WTC11 (cell line): ENCODE results near the gene LRIG3.

ENCODE experiments used
- ATF1 ChIP-seq: sonication (generic); formaldehyde crosslinking; IDR thresholded peaks from 2 replicates; pipeline ENCODE4 v1.8.1; 2023; ENCODE audit warnings: mild to moderate bottlenecking, moderate library complexity, missing genetic modification reagents
- CREB1 ChIP-seq: sonication (generic); formaldehyde crosslinking; IDR thresholded peaks from 2 replicates; pipeline ENCODE4 v1.8.0; 2023; ENCODE audit warnings: mild to moderate bottlenecking, missing genetic modification reagents
- FOXJ3 ChIP-seq: sonication (generic); formaldehyde crosslinking; IDR thresholded peaks from 2 replicates; pipeline ENCODE4 v1.9.0; 2021; ENCODE audit warnings: missing genetic modification reagents, mild to moderate bottlenecking, borderline replicate concordance
- MYBL2 ChIP-seq: sonication (generic); formaldehyde crosslinking; IDR thresholded peaks from 2 replicates; pipeline ENCODE4 v1.8.1; 2023; ENCODE audit warnings: mild to moderate bottlenecking, moderate library complexity, missing genetic modification reagents
- NFE2L1 ChIP-seq: sonication (generic); formaldehyde crosslinking; IDR thresholded peaks from 2 replicates; pipeline ENCODE4 v1.8.1; 2023; ENCODE audit warnings: missing genetic modification reagents
- ZNF232 ChIP-seq: sonication (generic); formaldehyde crosslinking; IDR thresholded peaks from 2 replicates; pipeline ENCODE4 v1.8.0; 2022; ENCODE audit warnings: mild to moderate bottlenecking, missing genetic modification reagents
- TF ChIP-seq, protein P1 (sequence below): fragments of 200-600 bp; IDR thresholded peaks from 2 replicates; pipeline ENCODE4 v1.8.0; 2022; ENCODE audit warnings: antibody characterized with exemption
- TF ChIP-seq, protein P2 (sequence below): sonication (generic); formaldehyde crosslinking; conservative IDR thresholded peaks from 2 replicates; pipeline ENCODE4 v1.8.1; 2022; ENCODE audit warnings: mild to moderate bottlenecking, missing genetic modification reagents
- TF ChIP-seq, protein P3 (sequence below): sonication (generic); formaldehyde crosslinking; IDR thresholded peaks from 2 replicates; pipeline ENCODE4 v1.8.1; 2023; ENCODE audit warnings: mild to moderate bottlenecking, missing genetic modification reagents, moderate library complexity

- TF ChIP-seq, protein P1, sequence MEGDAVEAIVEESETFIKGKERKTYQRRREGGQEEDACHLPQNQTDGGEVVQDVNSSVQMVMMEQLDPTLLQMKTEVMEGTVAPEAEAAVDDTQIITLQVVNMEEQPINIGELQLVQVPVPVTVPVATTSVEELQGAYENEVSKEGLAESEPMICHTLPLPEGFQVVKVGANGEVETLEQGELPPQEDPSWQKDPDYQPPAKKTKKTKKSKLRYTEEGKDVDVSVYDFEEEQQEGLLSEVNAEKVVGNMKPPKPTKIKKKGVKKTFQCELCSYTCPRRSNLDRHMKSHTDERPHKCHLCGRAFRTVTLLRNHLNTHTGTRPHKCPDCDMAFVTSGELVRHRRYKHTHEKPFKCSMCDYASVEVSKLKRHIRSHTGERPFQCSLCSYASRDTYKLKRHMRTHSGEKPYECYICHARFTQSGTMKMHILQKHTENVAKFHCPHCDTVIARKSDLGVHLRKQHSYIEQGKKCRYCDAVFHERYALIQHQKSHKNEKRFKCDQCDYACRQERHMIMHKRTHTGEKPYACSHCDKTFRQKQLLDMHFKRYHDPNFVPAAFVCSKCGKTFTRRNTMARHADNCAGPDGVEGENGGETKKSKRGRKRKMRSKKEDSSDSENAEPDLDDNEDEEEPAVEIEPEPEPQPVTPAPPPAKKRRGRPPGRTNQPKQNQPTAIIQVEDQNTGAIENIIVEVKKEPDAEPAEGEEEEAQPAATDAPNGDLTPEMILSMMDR: no peak
- TF ChIP-seq, protein P2, sequence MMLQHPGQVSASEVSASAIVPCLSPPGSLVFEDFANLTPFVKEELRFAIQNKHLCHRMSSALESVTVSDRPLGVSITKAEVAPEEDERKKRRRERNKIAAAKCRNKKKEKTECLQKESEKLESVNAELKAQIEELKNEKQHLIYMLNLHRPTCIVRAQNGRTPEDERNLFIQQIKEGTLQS (CRISPR knock-in tag): no peak
- TF ChIP-seq, protein P3, sequence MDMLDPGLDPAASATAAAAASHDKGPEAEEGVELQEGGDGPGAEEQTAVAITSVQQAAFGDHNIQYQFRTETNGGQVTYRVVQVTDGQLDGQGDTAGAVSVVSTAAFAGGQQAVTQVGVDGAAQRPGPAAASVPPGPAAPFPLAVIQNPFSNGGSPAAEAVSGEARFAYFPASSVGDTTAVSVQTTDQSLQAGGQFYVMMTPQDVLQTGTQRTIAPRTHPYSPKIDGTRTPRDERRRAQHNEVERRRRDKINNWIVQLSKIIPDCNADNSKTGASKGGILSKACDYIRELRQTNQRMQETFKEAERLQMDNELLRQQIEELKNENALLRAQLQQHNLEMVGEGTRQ (CRISPR knock-in tag): no peak
- TF ChIP-seq FOXJ3 (CRISPR knock-in tag) (no peak), NFE2L1 (CRISPR knock-in tag) (no peak), ZNF232 (no peak), MYBL2 (CRISPR knock-in tag) (no peak), ATF1 (CRISPR knock-in tag) (no peak), CREB1 (no peak)
These were observed 32.0 kb downstream of the LRIG3 start for GRCh38 chr12:58888131-58888783.
